Esophagus squamous epithelium (tissue), 5 donors: ENCODE data around the gene CRYBG1. TPM values are rescaled to one million over a fixed set of nuclear protein-coding genes. Genes with fewer than 3 reads are reported as not detected.
"Not testable (repeated sequence)": the region's sequence is repeated elsewhere in the genome, so short reads cannot be mapped to it uniquely, and the experiment has no call there.

Experiments used
- DNase-seq: peaks from one replicate; lab custom pipeline; 2025; lab: John Stamatoyannopoulos, UW
- H3K27ac ChIP-seq, 4 donors: fragments of 200-600 bp; sonication (generic); one replicate each; pipeline ENCODE4 v1.5.1; 2016 to 2019; ENCODE audit warnings: mild to moderate bottlenecking in 1 of 4
- H3K27me3 ChIP-seq, 4 donors: fragments of 200-600 bp; sonication (generic); 1 replicate in 3 of 4; 2 replicates in 1 of 4; pipeline versions ENCODE4 v1.5.1 to v1.6.0; 2017 to 2021; ENCODE audit warnings: antibody characterized with exemption in 1 of 4
- H3K36me3 ChIP-seq, 3 donors: fragments of 200-600 bp; sonication (generic); one replicate each; pipeline ENCODE4 v1.5.1; 2016 to 2019
- H3K4me1 ChIP-seq, 3 donors: fragments of 200-600 bp; sonication (generic); one replicate each; pipeline ENCODE4 v1.5.1; 2017 to 2019
- H3K4me3 ChIP-seq, 4 donors: fragments of 200-600 bp; sonication (generic); 1 replicate in 3 of 4; 2 replicates in 1 of 4; pipeline ENCODE4 v1.5.1; 2016 to 2019; ENCODE audit warnings: mild to moderate bottlenecking in 2 of 4, moderate library complexity in 1 of 4
- H3K9me3 ChIP-seq, 3 donors: fragments of 200-600 bp; sonication (generic); one replicate each; pipeline ENCODE4 v1.5.1; 2016 to 2019
- CTCF ChIP-seq, 6 experiments: fragments of 450-650 bp in 4 of 6; fragments of 200-600 bp in 2 of 6; sonication (generic) in 2 of 6; IDR thresholded peaks; one replicate each; pipeline ENCODE4 v1.5.1; 2016 to 2019; ENCODE audit warnings: antibody characterized with exemption in 6 of 6, mild to moderate bottlenecking in 4 of 6, moderate library complexity in 4 of 6
- POLR2A ChIP-seq, 4 donors: fragments of 450-650 bp; IDR thresholded peaks; one replicate each; pipeline ENCODE4 v1.6.1; 2017; ENCODE audit warnings: antibody characterized with exemption in 4 of 4, mild to moderate bottlenecking in 4 of 4, moderate library complexity in 3 of 4
- WGBS, 2 donors: methylation state at CpG; one replicate each; pipeline ENCODE4 v1.1.5; 2018; 5-methylcytosine and 5-hydroxymethylcytosine counted together
- intact Hi-C: fragments of 100-400 bp; cut with DNase I; formaldehyde crosslinking; loops from one replicate; pipeline ENCODE4 v1.15.0; 2022
- total RNA-seq, 4 donors: library from RNA; depleted of rRNA; stranded (reverse); fragments of >200 nt; gene quantifications; one replicate each; pipeline ENCODE4 v1.1.0, GENCODE V29; 2016
- donor health status: DM: yes; HTN: yes; CAD: no.

Gene CRYBG1
- total RNA-seq, 4 donors from 2014 or later = 119 to 185 (median 153) TPM

DNA sequence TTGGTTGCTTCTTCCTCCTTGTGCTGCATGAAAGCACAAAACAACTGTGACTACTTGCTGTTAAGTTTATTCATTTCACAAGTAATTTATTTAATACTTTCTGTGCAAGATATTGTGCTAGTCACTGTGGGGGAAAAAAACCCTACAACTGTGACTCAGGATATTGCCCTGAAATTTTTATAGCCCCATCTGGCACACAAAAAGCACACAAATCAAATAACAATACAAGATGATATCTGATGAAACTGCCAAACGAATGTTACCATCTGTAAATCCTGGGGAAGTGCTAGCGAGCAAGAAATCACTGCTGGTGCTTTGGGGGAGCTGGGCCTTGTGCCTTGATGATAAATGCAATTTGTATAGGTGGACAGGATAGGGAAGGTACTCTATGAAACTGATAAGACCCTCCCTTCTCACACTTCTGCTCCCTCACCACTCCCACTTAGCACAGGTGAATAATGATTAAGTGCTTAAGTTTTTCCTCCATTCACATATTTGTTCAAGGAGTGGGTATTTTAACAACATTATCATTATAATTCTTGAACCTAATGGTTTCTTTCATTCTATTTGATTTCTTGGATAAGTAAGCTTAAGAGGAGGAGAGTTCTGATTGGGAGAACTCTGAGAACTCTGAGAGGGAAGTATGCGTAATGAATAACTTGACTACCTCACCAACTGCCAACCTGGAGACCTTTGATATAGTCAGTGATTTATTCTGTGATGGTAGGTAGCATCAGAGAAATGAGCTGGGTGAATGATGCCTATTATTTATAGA, 153.5 kb downstream of the CRYBG1 start:
- no peaks in the 10 kb centered on the region for H3K9me3 ChIP-seq
- no peak for TF ChIP-seq POLR2A (IDR thresholded peaks at IDR 0.05)
- TF ChIP-seq CTCF (IDR thresholded peaks at IDR 0.05) = no peak
- WGBS, 2 donors = 25% methylated on average over 3 of the region's 3 CpGs
- intact Hi-C loops = no loop called here
- peak overlapping the region; percentile 93 to 95 (median 94) for H3K27ac ChIP-seq
- no peak for DNase-seq
- peaks cover 30 to 89% (median 43%) of the 10 kb centered on the region in 3 donors for H3K4me1 ChIP-seq
- H3K4me3 ChIP-seq = peak overlapping the region in 3 of 4 donors; percentile 69 to 78 (median 76)
- H3K36me3 ChIP-seq = peaks cover 0 to 11% (median 0%) of the 10 kb centered on the region in 3 donors
- H3K27me3 ChIP-seq = peaks cover 0 to 30% (median 0%) of the 10 kb centered on the region in 4 donors

DNA sequence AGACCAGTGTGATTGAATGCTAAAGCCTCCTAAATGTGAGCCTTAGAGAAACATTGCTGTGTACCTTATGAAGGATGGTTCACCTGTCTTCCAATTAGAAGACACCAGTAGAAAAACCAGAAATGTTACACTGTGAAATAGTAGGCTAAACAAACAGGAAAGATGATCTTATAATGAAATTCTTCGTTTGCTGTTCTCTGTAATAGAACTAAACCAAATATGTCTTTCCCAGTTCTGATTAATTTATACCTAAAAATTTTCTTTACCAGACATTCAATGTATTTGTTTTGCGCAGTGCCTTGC, 154.0 kb downstream of the CRYBG1 start:
- Histone ChIP-seq H3K27ac (peak overlapping the region; percentile 93 to 95 (median 94)), H3K4me1 (peaks cover 33 to 89% (median 46%) of the 10 kb centered on the region in 3 donors), H3K9me3 (no peaks in the 10 kb centered on the region), H3K36me3 (peaks cover 0 to 13% (median 0%) of the 10 kb centered on the region in 3 donors), H3K27me3 (peaks cover 0 to 27% (median 0%) of the 10 kb centered on the region in 4 donors), H3K4me3 (peak overlapping the region in 2 of 4 donors; percentile 76 to 78)
- intact Hi-C loops = no loop called here
- WGBS, 2 donors = 57 to 61% methylated on average over 2 of the region's 2 CpGs
- no peak for DNase-seq
- TF ChIP-seq POLR2A (IDR thresholded peaks at IDR 0.05) (no peak), CTCF (IDR thresholded peaks at IDR 0.05) (no peak)

DNA sequence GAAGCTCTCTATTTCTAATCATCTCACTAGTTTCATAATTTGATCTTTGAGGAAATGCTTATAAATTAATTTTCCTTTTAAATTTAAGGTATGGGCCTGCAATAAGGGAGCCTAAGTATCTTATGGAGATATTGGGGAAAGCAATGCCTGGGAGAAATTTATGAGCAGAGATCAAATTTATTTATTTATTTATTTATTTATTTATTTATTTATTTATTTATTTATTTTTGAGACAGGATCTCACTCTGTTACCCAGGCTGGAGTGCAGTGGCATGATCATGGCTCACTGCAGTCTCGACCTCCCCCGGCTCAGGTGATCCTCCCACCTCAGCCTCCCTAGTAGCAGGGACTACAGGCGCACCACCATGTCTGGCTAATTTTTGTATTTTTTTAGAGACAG, 155.1 kb downstream of the CRYBG1 start:
- Histone ChIP-seq H3K27ac (peak overlapping the region in 3 of 4 donors; percentile 14 to 95 (median 49)), H3K4me1 (peaks cover 28 to 89% (median 44%) of the 10 kb centered on the region in 3 donors), H3K36me3 (peaks cover 0 to 24% (median 9%) of the 10 kb centered on the region in 3 donors), H3K27me3 (peaks cover 0 to 17% (median 0%) of the 10 kb centered on the region in 4 donors)
- intact Hi-C loops, H3K9me3 ChIP-seq, H3K4me3 ChIP-seq, DNase-seq: not testable (repeated sequence)
- 83 to 96% methylated on average over 3 of the region's 3 CpGs for WGBS, 2 donors

- intact Hi-C loops = no loop called here
- H3K4me3 ChIP-seq = no peak overlapping the region
- WGBS, 2 donors = 45 to 49% methylated on average over 4 of the region's 4 CpGs
- H3K4me1 ChIP-seq = peaks cover 20 to 84% (median 33%) of the 10 kb centered on the region in 3 donors
- TF ChIP-seq POLR2A (IDR thresholded peaks at IDR 0.05) = peak in 1 of 4 donors; percentile 8
- no peak for TF ChIP-seq CTCF (IDR thresholded peaks at IDR 0.05)
- no peaks in the 10 kb centered on the region for H3K9me3 ChIP-seq
- H3K27ac ChIP-seq = peak overlapping the region in 3 of 4 donors; percentile 28 to 49 (median 30)
- H3K36me3 ChIP-seq = peaks cover 0 to 32% (median 9%) of the 10 kb centered on the region in 3 donors
- peaks cover 0 to 11% (median 0%) of the 10 kb centered on the region in 4 donors for H3K27me3 ChIP-seq
- no peak for DNase-seq
These were observed 156.1 kb downstream of the CRYBG1 start for GRCh38 chr6:106516616-106517015.

GRCh38 chr6:106517706-106518105, 157.2 kb downstream of the CRYBG1 start:
- intact Hi-C loops = no loop called here
- Histone ChIP-seq H3K27ac (no peak overlapping the region), H3K36me3 (peaks cover 0 to 39% (median 9%) of the 10 kb centered on the region in 3 donors), H3K4me1 (peaks cover 20 to 84% (median 35%) of the 10 kb centered on the region in 3 donors), H3K27me3 (peaks cover 0 to 1% (median 0%) of the 10 kb centered on the region in 4 donors), H3K9me3 (no peaks in the 10 kb centered on the region), H3K4me3 (no peak overlapping the region)
- 60 to 75% methylated on average over 2 of the region's 2 CpGs for WGBS, 2 donors
- no peak for DNase-seq
- no peak for TF ChIP-seq CTCF (IDR thresholded peaks at IDR 0.05)
- TF ChIP-seq POLR2A (IDR thresholded peaks at IDR 0.05) = no peak
